K562 (cell line): Measurements from ENCODE around the gene ADGRG1. TPM values are rescaled to one million over a fixed set of nuclear protein-coding genes. Genes with fewer than 3 reads are reported as not detected.

Source experiments
- ELF4 ChIP-seq: fragments of 450-650 bp; formaldehyde crosslinking; IDR thresholded peaks from 2 replicates; pipeline ENCODE4 v1.4.0; 2022; ENCODE audit warnings: missing genetic modification characterization
- EZH2 ChIP-seq: IDR thresholded peaks from 2 replicates; pipeline ENCODE4 v1.6.1; 2012; ENCODE audit warnings: low read depth, mild to moderate bottlenecking, inconsistent platforms, low read length, borderline replicate concordance
- GATAD2B ChIP-seq: fragments of 450-650 bp; IDR thresholded peaks from 2 replicates; pipeline ENCODE4 v1.6.1; 2017; ENCODE audit warnings: mild to moderate bottlenecking, borderline replicate concordance
- HSF4 ChIP-seq: fragments of 250-450 bp; sonication (Bioruptor Pico); IDR thresholded peaks from 2 replicates; pipeline ENCODE4 v2.1.2; 2022; ENCODE audit warnings: mild to moderate bottlenecking, moderate library complexity, borderline replicate concordance
- JUND ChIP-seq, 2 experiments: IDR thresholded peaks; 2 replicates in 1 of 2; 3 replicates in 1 of 2; pipeline ENCODE4 v1.6.1; 2011; ENCODE audit warnings: borderline replicate concordance in 2 of 2, low read depth in 2 of 2, low read length in 2 of 2, improper control_type of control experiment in 1 of 2, missing biosample characterization in 1 of 2, missing genetic modification characterization in 1 of 2, missing genetic modification reagents in 1 of 2
- MAFF ChIP-seq: IDR thresholded peaks from 2 replicates; pipeline ENCODE4 v1.6.1; 2012; ENCODE audit warnings: low read length, improper control_type of control experiment
- NUFIP1 ChIP-seq: fragments of 450-650 bp; IDR thresholded peaks from 2 replicates; pipeline ENCODE4 v1.6.1; 2018; ENCODE audit not compliant: partially characterized antibody
- TBP ChIP-seq: optimal IDR thresholded peaks from 2 replicates; pipeline ENCODE3; 2011; ENCODE audit warnings: low read depth, low read length, improper control_type of control experiment
- TEAD2 ChIP-seq: fragments of 450-650 bp; IDR thresholded peaks from 2 replicates; pipeline ENCODE4 v1.6.1; 2016; ENCODE audit warnings: missing genetic modification characterization, control low read depth, missing compliant biosample characterization
- TEAD4 ChIP-seq, 2 experiments: sonication (generic) in 1 of 2; formaldehyde crosslinking in 1 of 2; IDR thresholded peaks; 2 replicates each; pipeline versions ENCODE4 v1.6.1 to v1.8.0; 2012 to 2022; ENCODE audit warnings: borderline replicate concordance in 1 of 2, inconsistent platforms in 1 of 2, low read length in 1 of 2, mild to moderate bottlenecking in 1 of 2, missing genetic modification reagents in 1 of 2
- ZFX ChIP-seq: sonication (generic); formaldehyde crosslinking; IDR thresholded peaks from 2 replicates; pipeline ENCODE4 v1.8.0; 2022; ENCODE audit warnings: mild to moderate bottlenecking, missing genetic modification reagents, moderate library complexity
- ZKSCAN3 ChIP-seq: fragments of 250-450 bp; sonication (Bioruptor Pico); IDR thresholded peaks from 2 replicates; pipeline ENCODE4 v1.4.0; 2020
- polyA plus RNA-seq, 8 experiments: library from polyadenylated mRNA; depleted of rRNA in 4 of 8; stranded (reverse) in 5 of 8; unstranded in 3 of 8; fragments of >200 nt; fragmentation: Nextera tagmentation in 2 of 8; fragmentation: Illumina TruSeq in 1 of 8; extraction: Ambion mirVana in 2 of 8; extraction: Trizol in 1 of 8; gene quantifications; 2 replicates each; pipeline versions ENCODE4 v1.2.1 to v1.2.3, GENCODE V29; 2011 to 2014; ENCODE audit warnings: inconsistent platforms in 1 of 8, missing spikeins in 1 of 8
- total RNA-seq, 7 experiments: library from RNA; depleted of rRNA in 6 of 7; stranded (reverse); fragments of >200 nt in 6 of 7; fragmentation: Illumina TruSeq in 2 of 7; extraction: Trizol in 2 of 7; gene quantifications; 2 replicates each; pipeline versions ENCODE4 v1.2.1 to v1.2.3, GENCODE V29; 2011 to 2021; ENCODE audit warnings: low replicate concordance in 1 of 7
- TF ChIP-seq, protein P1 (sequence below), 3 experiments: fragments of 200-800 bp in 1 of 3; sonication (Bioruptor generic) in 1 of 3; sonication (generic) in 1 of 3; formaldehyde crosslinking in 1 of 3; IDR thresholded peaks; 2 replicates each; pipeline versions ENCODE4 v1.6.1 to v1.8.0; 2016 to 2022; ENCODE audit warnings: mild to moderate bottlenecking in 2 of 3, missing compliant biosample characterization in 2 of 3, missing genetic modification characterization in 2 of 3, missing genetic modification reagents in 1 of 3
- TF ChIP-seq, protein P2 (sequence below): fragments of 250-450 bp; sonication (Bioruptor Pico); IDR thresholded peaks from 2 replicates; pipeline ENCODE4 v1.5.0; 2021; ENCODE audit warnings: mild to moderate bottlenecking, moderate library complexity
- TF ChIP-seq, protein P3 (sequence below): fragments of 250-450 bp; sonication (Bioruptor Pico); IDR thresholded peaks from 2 replicates; pipeline ENCODE4 v1.5.0; 2020; ENCODE audit warnings: mild to moderate bottlenecking
- TF ChIP-seq, protein P4 (sequence below): IDR thresholded peaks from 2 replicates; pipeline ENCODE4 v1.6.1; 2011; ENCODE audit not compliant: insufficient read length; ENCODE audit errors: extremely low read depth

Gene ADGRG1
- total and polyA plus RNA-seq, 9 of the 15 experiments (the other 6 are each of a cell fraction or from before 2014, with no cell fraction given) = 0.04 to 0.31 (median 0.16) TPM; not detected in 6

DNA sequence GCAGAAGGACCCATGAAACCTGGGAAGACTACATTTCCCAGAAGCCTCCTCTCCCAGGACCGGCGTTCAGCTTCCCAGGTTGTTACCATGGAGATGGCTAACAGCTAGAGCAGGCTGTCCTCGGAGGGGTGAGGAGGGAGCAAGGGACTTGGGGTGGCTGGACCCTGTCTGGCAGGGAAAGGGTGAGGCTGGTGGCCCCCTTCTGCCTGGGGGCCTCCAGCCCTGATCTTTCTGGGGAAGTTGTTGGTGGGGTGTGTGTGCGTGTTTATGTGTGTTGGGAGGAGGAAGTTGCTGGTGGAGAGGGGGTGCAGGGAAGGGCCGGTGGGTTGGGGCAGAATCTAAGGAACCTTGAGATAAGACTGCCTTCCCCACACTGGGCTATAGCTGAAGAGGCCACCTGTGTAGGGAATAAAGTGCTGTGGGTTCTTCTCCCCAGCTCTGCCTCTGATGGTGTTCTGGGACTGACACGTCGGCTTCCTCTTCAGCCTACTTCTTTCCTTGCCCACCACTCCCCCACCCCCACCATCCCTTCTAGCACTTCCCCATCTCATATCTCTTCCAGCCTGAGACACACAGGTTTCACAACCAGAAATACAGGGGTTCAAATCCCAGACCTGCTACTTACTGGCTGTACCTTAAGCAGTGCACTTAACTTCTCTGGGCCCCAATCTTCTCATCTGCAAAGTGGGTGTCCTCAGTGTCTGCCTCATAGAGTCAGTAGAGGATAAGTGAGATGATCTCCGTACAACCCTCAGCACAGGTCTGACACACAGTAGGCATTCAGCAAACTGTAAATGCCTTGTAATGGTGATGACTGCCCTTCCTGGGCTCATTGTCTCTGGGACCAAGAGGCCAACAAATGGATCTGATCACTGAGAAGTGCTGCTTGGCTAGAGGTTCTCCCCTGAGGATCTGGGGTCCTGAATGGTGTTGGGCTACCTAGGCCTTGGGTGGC is 66.6 kb downstream of the ADGRG1 start, which contains the start of gene DRC7 (continued):
- TF ChIP-seq ZKSCAN3 (CRISPR knock-in tag) (no peak), TEAD2 (tag) (no peak), HSF4 (CRISPR knock-in tag) (no peak), GATAD2B (no peak), TEAD4 (IDR thresholded peaks at IDR 0.05; ENCODE audit: low read length) (no peak; the same call in 1 of the 2 replicates), TEAD4 (CRISPR knock-in tag; IDR thresholded peaks at IDR 0.05; ENCODE audit: borderline replicate concordance) (no peak), NUFIP1 (no peak), MAFF (no peak), ZFX (CRISPR knock-in tag) (no peak), EZH2 (no peak), TBP (peak; percentile 18), JUND (IDR thresholded peaks at IDR 0.05; ENCODE audit: borderline replicate concordance, low read depth, low read length) (no peak; the same call in 1 of the 2 replicates), JUND (tag; IDR thresholded peaks at IDR 0.05; ENCODE audit: borderline replicate concordance, low read depth, low read length) (0 out of 3 replicates have a peak, but pooled peaks have one; percentile 14), ELF4 (peak; percentile 84)
- TF ChIP-seq, protein P1, sequence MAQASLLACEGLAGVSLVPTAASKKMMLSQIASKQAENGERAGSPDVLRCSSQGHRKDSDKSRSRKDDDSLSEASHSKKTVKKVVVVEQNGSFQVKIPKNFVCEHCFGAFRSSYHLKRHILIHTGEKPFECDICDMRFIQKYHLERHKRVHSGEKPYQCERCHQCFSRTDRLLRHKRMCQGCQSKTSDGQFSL (CRISPR knock-in tag; IDR thresholded peaks at IDR 0.05) = peak; percentile 66; the same call in 1 of the 2 replicates
- TF ChIP-seq, protein P1 (tag; IDR thresholded peaks at IDR 0.05) = 0 out of 4 replicates have a peak, but pooled peaks of 1 of the 2 experiments have one; percentile 52
- TF ChIP-seq, protein P2, sequence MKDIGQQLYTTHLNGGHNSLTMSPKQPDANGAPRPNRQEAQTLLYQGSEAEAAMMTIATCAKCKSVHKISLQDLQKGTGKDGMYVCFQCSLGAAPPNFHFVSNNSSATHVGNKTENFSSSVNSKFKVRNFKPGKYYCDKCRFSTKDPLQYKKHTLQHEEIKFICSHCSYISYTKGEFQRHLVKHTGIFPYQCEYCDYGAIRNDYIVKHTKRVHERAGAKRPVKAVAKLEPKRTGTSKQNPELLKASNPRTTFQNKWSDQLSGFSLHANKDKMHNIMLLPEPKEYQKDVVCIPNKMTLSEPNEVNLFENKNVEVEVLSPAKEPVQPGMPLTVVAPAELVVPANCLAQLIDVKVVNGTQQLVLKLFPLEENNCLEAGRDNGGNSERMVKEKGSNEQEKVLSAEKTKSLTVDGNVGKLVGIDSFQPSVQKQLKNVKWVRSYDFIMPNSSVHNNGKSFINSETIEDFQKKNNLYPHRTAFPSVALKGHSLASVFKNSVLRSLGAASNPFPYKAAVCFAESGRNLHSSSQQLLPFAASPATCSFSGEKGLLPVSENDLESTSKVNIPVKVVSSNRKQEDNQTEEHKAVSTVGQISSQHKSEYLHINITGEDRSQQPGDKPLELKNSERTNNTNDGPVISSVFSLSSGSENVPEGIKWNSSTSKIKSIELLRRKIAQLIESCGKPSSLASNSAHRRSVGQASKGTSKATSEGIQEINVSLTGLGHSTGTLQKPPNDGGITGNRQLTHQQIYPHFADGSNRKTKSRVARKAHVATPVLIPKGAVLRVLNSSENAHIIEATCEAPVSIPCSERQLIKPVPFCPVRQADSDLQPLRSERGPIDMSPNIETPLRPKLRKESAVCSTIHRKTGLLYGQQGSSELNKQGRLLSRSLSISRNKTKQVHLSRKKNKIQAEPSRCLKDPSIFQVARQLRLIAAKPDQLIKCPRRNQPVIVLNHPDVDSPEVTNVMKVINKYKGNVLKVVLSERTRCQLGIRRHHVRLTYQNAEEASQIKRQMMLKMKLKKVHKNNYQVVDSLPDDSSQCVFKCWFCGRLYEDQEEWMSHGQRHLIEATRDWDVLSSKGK (CRISPR knock-in tag) = no peak
- TF ChIP-seq, protein P3, sequence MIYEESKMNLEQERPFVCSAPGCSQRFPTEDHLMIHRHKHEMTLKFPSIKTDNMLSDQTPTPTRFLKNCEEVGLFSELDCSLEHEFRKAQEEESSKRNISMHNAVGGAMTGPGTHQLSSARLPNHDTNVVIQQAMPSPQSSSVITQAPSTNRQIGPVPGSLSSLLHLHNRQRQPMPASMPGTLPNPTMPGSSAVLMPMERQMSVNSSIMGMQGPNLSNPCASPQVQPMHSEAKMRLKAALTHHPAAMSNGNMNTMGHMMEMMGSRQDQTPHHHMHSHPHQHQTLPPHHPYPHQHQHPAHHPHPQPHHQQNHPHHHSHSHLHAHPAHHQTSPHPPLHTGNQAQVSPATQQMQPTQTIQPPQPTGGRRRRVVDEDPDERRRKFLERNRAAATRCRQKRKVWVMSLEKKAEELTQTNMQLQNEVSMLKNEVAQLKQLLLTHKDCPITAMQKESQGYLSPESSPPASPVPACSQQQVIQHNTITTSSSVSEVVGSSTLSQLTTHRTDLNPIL (CRISPR knock-in tag) = no peak
- TF ChIP-seq, protein P4, sequence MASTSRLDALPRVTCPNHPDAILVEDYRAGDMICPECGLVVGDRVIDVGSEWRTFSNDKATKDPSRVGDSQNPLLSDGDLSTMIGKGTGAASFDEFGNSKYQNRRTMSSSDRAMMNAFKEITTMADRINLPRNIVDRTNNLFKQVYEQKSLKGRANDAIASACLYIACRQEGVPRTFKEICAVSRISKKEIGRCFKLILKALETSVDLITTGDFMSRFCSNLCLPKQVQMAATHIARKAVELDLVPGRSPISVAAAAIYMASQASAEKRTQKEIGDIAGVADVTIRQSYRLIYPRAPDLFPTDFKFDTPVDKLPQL = no peak
